Stimulated activated CD4-positive, alpha-beta T cell treated with anti-CD3 and anti-CD28 coated beads, Interleukin-12 subunit alpha, Interleukin-12 subunit beta, amount 100 ng/mL, for 48 hours (primary cell): ENCODE measurements around the gene DMGDH.
A peak's percentile ranks its signal among the peaks of the same experiment; 100 is the strongest.

Experiments
- DNase-seq, 3 donors: peaks; one replicate each; pipeline ENCODE4 v3.0.0-alpha.2; 2020; ENCODE audit warnings: low read depth in 2 of 3, low spot score in 1 of 3

DMGDH gene

GRCh38 chr5:79069488-79070349 is at the start of gene DMGDH, which contains the start of gene BHMT2:
Gene DMGDH (minus strand): TSS chr5:79069674. CDS start chr5:79069620, 54 bp downstream.
Gene BHMT2 (plus strand): TSS chr5:79069767. CDS start chr5:79069783, 16 bp downstream.
- DNase-seq = no peak

- DNase-seq = no peak
These were observed 43.2 kb upstream of the DMGDH start for GRCh38 chr5:79112703-79113058.

- no peak for DNase-seq
These were observed 42.7 kb upstream of the DMGDH start for GRCh38 chr5:79111960-79112702.

- DNase-seq = no peak
These were observed 42.0 kb upstream of the DMGDH start, which contains the start of gene BHMT for GRCh38 chr5:79111387-79111959. Gene BHMT (plus strand): TSS chr5:79111809. CDS start chr5:79111886, 77 bp downstream.

GRCh38 chr5:79109527-79110492 is 40.3 kb upstream of the DMGDH start:
- DNase-seq = peak in 1 of 3 donors; percentile 5

- no peak for DNase-seq
These were observed 39.3 kb upstream of the DMGDH start for GRCh38 chr5:79108792-79109191.

GRCh38 chr5:79108086-79108485 is 38.6 kb upstream of the DMGDH start:
- DNase-seq = no peak

- no peak for DNase-seq
These were observed 37.7 kb upstream of the DMGDH start for GRCh38 chr5:79107020-79107796.

GRCh38 chr5:79105868-79106267 is 36.4 kb upstream of the DMGDH start:
- DNase-seq = no peak

- no peak for DNase-seq
These were observed 24.3 kb upstream of the DMGDH start for GRCh38 chr5:79093762-79094161.

GRCh38 chr5:79091064-79091463 is 21.6 kb upstream of the DMGDH start:
- no peak for DNase-seq

- no peak for DNase-seq
These were observed 19.0 kb upstream of the DMGDH start for GRCh38 chr5:79088507-79088906.

- no peak for DNase-seq
These were observed 16.6 kb upstream of the DMGDH start for GRCh38 chr5:79086116-79086515.

- no peak for DNase-seq
These were observed 12.3 kb upstream of the DMGDH start for GRCh38 chr5:79081779-79082178.

- no peak for DNase-seq
These were observed 11.3 kb upstream of the DMGDH start for GRCh38 chr5:79080804-79081203.

- DNase-seq = no peak
These were observed 8.3 kb upstream of the DMGDH start for GRCh38 chr5:79077680-79078365.

- DNase-seq = no peak
These were observed 7.3 kb upstream of the DMGDH start for GRCh38 chr5:79076819-79077218.

- DNase-seq = no peak
These were observed 6.4 kb upstream of the DMGDH start for GRCh38 chr5:79075646-79076426.

GRCh38 chr5:79074641-79075040 is 5.2 kb upstream of the DMGDH start:
- no peak for DNase-seq
